ENCODE results near the gene DAAM1. TPM values are rescaled to one million over a fixed set of nuclear protein-coding genes. Genes with fewer than 3 reads are reported as not detected.
A peak's percentile ranks its signal among the peaks of the same experiment; 100 is the strongest.

Gene DAAM1
- polyA plus RNA-seq, 1 of the 3 experiments (the other 2 are of a cell fraction) = 5.1 TPM

- Histone ChIP-seq H3K4me3 (ENCODE audit: low read depth in 2 of 2, low read length in 1 of 2) (no peak overlapping the region), H4K20me1 (ENCODE audit: insufficient read depth) (no peaks in the 10 kb centered on the region), H3K36me3 (replicated peaks in 1 of 2; ENCODE audit: control insufficient read depth in 1 of 2, insufficient read depth in 2 of 2, low read length in 1 of 2) (peaks cover 32% of the 10 kb centered on the region in 2 experiments), H3K79me2 (ENCODE audit: insufficient read depth) (no peaks in the 10 kb centered on the region), H3K9me2 (no peaks in the 10 kb centered on the region), H3F3A (replicated peaks; ENCODE audit: insufficient read depth) (peaks cover 5% of the 10 kb centered on the region), H3K27me3 (ENCODE audit: insufficient read depth) (no peaks in the 10 kb centered on the region), H3K4me1 (ENCODE audit: control insufficient read depth in 1 of 2, insufficient read depth in 2 of 2, low read depth in 1 of 2, low read length in 1 of 2) (peaks cover 13 to 15% of the 10 kb centered on the region in 2 experiments; a peak in 2 of 4 replicates), H3K4me2 (peak overlapping the region; percentile 10; the same call in 1 of the 2 replicates), H3K27ac (ENCODE audit: low read depth in 2 of 2, low read length in 1 of 2) (peak overlapping the region in 1 of 2 experiments; percentile 29; a peak in 2 of 4 replicates), H3K9me3 (no peaks in the 10 kb centered on the region), H3K9ac (no peak overlapping the region), H2AFZ (ENCODE audit: low read depth) (no peak overlapping the region)
- TF ChIP-seq RCOR1 (IDR thresholded peaks at IDR 0.05; ENCODE audit: low read length) (no peak), RFX5 (IDR thresholded peaks at IDR 0.05; ENCODE audit: low read length) (no peak), FOSL2 (IDR thresholded peaks at IDR 0.05; ENCODE audit: borderline replicate concordance, low read depth) (no peak), EP300 (IDR thresholded peaks at IDR 0.05; ENCODE audit: borderline replicate concordance in 1 of 2, low read depth in 1 of 2, low read length in 1 of 2) (no peak)
- DNase-seq = no peak
- 97% methylated on average over 5 of the region's 5 CpGs for whole genome bisulfite sequencing (ENCODE audit: low lambda C conversion rate)
- POLR2A ChIA-PET = no interaction called here
- CTCF ChIA-PET = interaction anchor here (0.7 kb wide), 1 partner anchor 327 kb away, joined by 3 read pairs; no protein-coding TSS in a partner anchor
Observed at GRCh38 chr14:59347511-59347900, 159.0 kb downstream of the DAAM1 start.

- no peak overlapping the region for H3K27ac ChIP-seq (ENCODE audit: low read depth in 2 of 2, low read length in 1 of 2)
Observed at GRCh38 chr14:59347915-59348314, 159.4 kb downstream of the DAAM1 start.

GRCh38 chr14:59349258-59349701 lies 160.8 kb downstream of the DAAM1 start:
- ChIA-PET POLR2A (no interaction called here), CTCF (interaction anchor here (1.0 kb wide), 1 partner anchor 26 kb away, joined by 3 read pairs; no protein-coding TSS in a partner anchor)
- Histone ChIP-seq H3K36me3 (replicated peaks in 1 of 2; ENCODE audit: control insufficient read depth in 1 of 2, insufficient read depth in 2 of 2, low read length in 1 of 2) (peaks cover 38 to 40% of the 10 kb centered on the region in 2 experiments), H4K20me1 (ENCODE audit: insufficient read depth) (no peaks in the 10 kb centered on the region), H3K79me2 (ENCODE audit: insufficient read depth) (no peaks in the 10 kb centered on the region), H3K9me3 (no peaks in the 10 kb centered on the region), H3K27ac (ENCODE audit: low read depth in 2 of 2, low read length in 1 of 2) (no peak overlapping the region), H3K27me3 (ENCODE audit: insufficient read depth) (no peaks in the 10 kb centered on the region), H3K9ac (no peak overlapping the region), H3K4me2 (no peak overlapping the region), H3K9me2 (no peaks in the 10 kb centered on the region), H3K4me3 (ENCODE audit: low read depth in 2 of 2, low read length in 1 of 2) (no peak overlapping the region), H3K4me1 (ENCODE audit: control insufficient read depth in 1 of 2, insufficient read depth in 2 of 2, low read depth in 1 of 2, low read length in 1 of 2) (peaks cover 2 to 8% of the 10 kb centered on the region in 2 experiments; a peak in 2 of 4 replicates), H2AFZ (ENCODE audit: low read depth) (no peak overlapping the region), H3F3A (replicated peaks; ENCODE audit: insufficient read depth) (peaks cover 5% of the 10 kb centered on the region)
- WGBS (ENCODE audit: low lambda C conversion rate) = 96% methylated on average over 4 of the region's 4 CpGs
- DNase-seq = no peak
- no peak for TF ChIP-seq GATA2 (CRISPR knock-in tag; IDR thresholded peaks at IDR 0.05)

More at GRCh38 chr14:59347915-59348314, 159.4 kb downstream of the DAAM1 start:
- peaks cover 12 to 13% of the 10 kb centered on the region in 2 experiments; a peak in 2 of 4 replicates for H3K4me1 ChIP-seq (ENCODE audit: control insufficient read depth in 1 of 2, insufficient read depth in 2 of 2, low read depth in 1 of 2, low read length in 1 of 2)
- TF ChIP-seq POLR2AphosphoS5 (IDR thresholded peaks at IDR 0.05; ENCODE audit: low read depth, low read length) (no peak), SIN3A (IDR thresholded peaks at IDR 0.05; ENCODE audit: borderline replicate concordance, low read depth, low read length) (no peak), MEF2A (IDR thresholded peaks at IDR 0.05; ENCODE audit: borderline replicate concordance, low read depth) (no peak), NRF1 (IDR thresholded peaks at IDR 0.05; ENCODE audit: low read depth, low read length) (no peak), GABPA (IDR thresholded peaks at IDR 0.05; ENCODE audit: low read depth) (no peak), FOXM1 (IDR thresholded peaks at IDR 0.05; ENCODE audit: low read depth) (no peak), USF2 (IDR thresholded peaks at IDR 0.05; ENCODE audit: borderline replicate concordance, low read depth, low read length) (no peak), FOXJ3 (CRISPR knock-in tag; IDR thresholded peaks at IDR 0.05) (no peak)
- DNase-seq = no peak
- no peak overlapping the region for H3K9ac ChIP-seq
- no peaks in the 10 kb centered on the region for H3K79me2 ChIP-seq (ENCODE audit: insufficient read depth)
- no peak overlapping the region for H3K4me2 ChIP-seq
- no peak overlapping the region for H3K4me3 ChIP-seq (ENCODE audit: low read depth in 2 of 2, low read length in 1 of 2)
- ChIA-PET POLR2A (no interaction called here), CTCF (interaction anchor here (0.7 kb wide), 1 partner anchor 327 kb away, joined by 3 read pairs; no protein-coding TSS in a partner anchor)
- peaks cover 5% of the 10 kb centered on the region for H3F3A ChIP-seq (replicated peaks; ENCODE audit: insufficient read depth)
- peaks cover 32 to 35% of the 10 kb centered on the region in 2 experiments for H3K36me3 ChIP-seq (replicated peaks in 1 of 2; ENCODE audit: control insufficient read depth in 1 of 2, insufficient read depth in 2 of 2, low read length in 1 of 2)
- 94% methylated on average over 3 of the region's 3 CpGs for WGBS (ENCODE audit: low lambda C conversion rate)
- no peaks in the 10 kb centered on the region for H3K9me2 ChIP-seq
- no peaks in the 10 kb centered on the region for H3K9me3 ChIP-seq
- no peak overlapping the region for H2AFZ ChIP-seq (ENCODE audit: low read depth)
- no peaks in the 10 kb centered on the region for H4K20me1 ChIP-seq (ENCODE audit: insufficient read depth)
- no peaks in the 10 kb centered on the region for H3K27me3 ChIP-seq (ENCODE audit: insufficient read depth)
